HepG2 (cell line): ENCODE results near the gene RTBDN. TPM values are rescaled to one million over a fixed set of nuclear protein-coding genes. Genes with fewer than 3 reads are reported as not detected.

ENCODE experiments used
- GABPA ChIP-seq, 2 experiments: IDR thresholded peaks; 2 replicates each; pipeline ENCODE4 v1.6.1; 2011 to 2016; ENCODE audit warnings: low read depth in 2 of 2, low read length in 1 of 2, missing biosample characterization in 1 of 2, missing genetic modification characterization in 1 of 2
- GLMP ChIP-seq: sonication (generic); formaldehyde crosslinking; IDR thresholded peaks from 2 replicates; pipeline ENCODE4 v1.9.0; 2021; ENCODE audit warnings: missing genetic modification reagents, mild to moderate bottlenecking, borderline replicate concordance
- HNRNPH1 ChIP-seq: fragments of 200-400 bp; formaldehyde crosslinking; optimal IDR thresholded peaks from 2 replicates; pipeline ENCODE3; 2017; ENCODE audit warnings: mild to moderate bottlenecking, low read depth, low read length
- MEIS2 ChIP-seq: sonication (generic); formaldehyde crosslinking; IDR thresholded peaks from 2 replicates; pipeline ENCODE4 v1.9.0; 2021; ENCODE audit warnings: mild to moderate bottlenecking, missing genetic modification reagents
- NCOR1 ChIP-seq: fragments of 200-600 bp; sonication (generic); IDR thresholded peaks from 2 replicates; pipeline ENCODE4 v1.7.0; 2017; ENCODE audit warnings: antibody characterized with exemption, low read length, borderline replicate concordance
- NFYC ChIP-seq: IDR thresholded peaks from 2 replicates; pipeline ENCODE4 v1.6.1; 2016; ENCODE audit warnings: missing genetic modification reagents, missing compliant biosample characterization
- REXO4 ChIP-seq: sonication (generic); formaldehyde crosslinking; IDR thresholded peaks from 2 replicates; pipeline ENCODE4 v1.8.0; 2022; ENCODE audit warnings: missing genetic modification reagents, mild to moderate bottlenecking, borderline replicate concordance
- ZBTB4 ChIP-seq: sonication (generic); formaldehyde crosslinking; IDR thresholded peaks from 2 replicates; pipeline ENCODE4 v1.4.0; 2020; ENCODE audit warnings: missing genetic modification reagents, mild to moderate bottlenecking, borderline replicate concordance
- ZMYM3 ChIP-seq: sonication (generic); formaldehyde crosslinking; IDR thresholded peaks from 2 replicates; pipeline ENCODE4 v1.5.1; 2020; ENCODE audit warnings: mild to moderate bottlenecking, missing genetic modification reagents
- ZNF430 ChIP-seq: sonication (generic); formaldehyde crosslinking; IDR thresholded peaks from 2 replicates; pipeline ENCODE4 v1.9.0; 2021; ENCODE audit warnings: mild to moderate bottlenecking, missing genetic modification reagents
- ZNF460 ChIP-seq: sonication (generic); formaldehyde crosslinking; IDR thresholded peaks from 2 replicates; pipeline ENCODE4 v1.5.1; 2020; ENCODE audit warnings: missing genetic modification reagents, mild to moderate bottlenecking, borderline replicate concordance
- ZNF556 ChIP-seq: sonication (generic); formaldehyde crosslinking; IDR thresholded peaks from 2 replicates; pipeline ENCODE4 v1.4.0; 2020; ENCODE audit warnings: mild to moderate bottlenecking, missing genetic modification reagents, borderline replicate concordance
- ZNF678 ChIP-seq: sonication (generic); formaldehyde crosslinking; IDR thresholded peaks from 2 replicates; pipeline ENCODE4 v1.4.0; 2020; ENCODE audit warnings: mild to moderate bottlenecking, missing genetic modification reagents
- polyA plus RNA-seq, 8 experiments: library from polyadenylated mRNA; depleted of rRNA in 3 of 8; stranded (reverse) in 7 of 8; unstranded in 1 of 8; fragments of >200 nt; fragmentation: Illumina TruSeq in 4 of 8; extraction: Trizol in 4 of 8; gene quantifications; 2 replicates each; pipeline versions ENCODE4 v1.2.1 to v1.2.3, GENCODE V29; 2011 to 2016; ENCODE audit warnings: low read depth in 4 of 8, missing spikeins in 1 of 8, mixed read lengths in 1 of 8; ENCODE audit not compliant: insufficient read depth in 1 of 8
- total RNA-seq, 5 experiments: library from RNA; depleted of rRNA; stranded (reverse); fragments of >200 nt; fragmentation: Illumina TruSeq; extraction: Trizol; gene quantifications; 2 replicates each; pipeline ENCODE4 v1.2.3, GENCODE V29; 2016; ENCODE audit warnings: low read depth in 1 of 5
- TF ChIP-seq, protein P1 (sequence below): sonication (generic); formaldehyde crosslinking; IDR thresholded peaks from 2 replicates; pipeline ENCODE4 v1.4.0; 2020; ENCODE audit warnings: missing genetic modification reagents, borderline replicate concordance
- TF ChIP-seq, protein P2 (sequence below): IDR thresholded peaks from 2 replicates; pipeline ENCODE4 v1.6.1; 2016

The RTBDN gene
- total and polyA plus RNA-seq, 2 of the 13 experiments (the other 11 are each of a cell fraction or from before 2014, with no cell fraction given), result 0.27 to 0.48 TPM

DNA sequence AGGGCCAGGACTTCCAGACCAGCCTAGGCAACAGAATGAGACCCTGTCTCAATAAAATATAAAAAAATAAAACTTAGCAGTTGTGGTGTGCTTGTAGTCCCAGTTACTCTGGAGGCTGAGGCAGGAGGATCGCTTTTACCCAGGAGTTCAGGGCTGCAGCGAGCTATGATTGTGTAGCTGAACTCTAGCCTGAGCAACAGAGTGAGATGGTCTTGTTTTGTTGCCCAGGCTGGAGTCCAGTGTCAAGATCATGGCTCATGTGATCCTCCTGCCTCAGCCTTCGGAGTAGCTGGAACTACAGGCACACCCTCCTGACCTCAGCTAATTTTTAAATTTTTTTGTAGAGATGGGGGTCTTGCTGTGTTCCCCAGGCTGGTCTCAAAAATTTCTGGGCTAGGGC, 47.4 kb downstream of the RTBDN start (continued):
- TF ChIP-seq, protein P1, sequence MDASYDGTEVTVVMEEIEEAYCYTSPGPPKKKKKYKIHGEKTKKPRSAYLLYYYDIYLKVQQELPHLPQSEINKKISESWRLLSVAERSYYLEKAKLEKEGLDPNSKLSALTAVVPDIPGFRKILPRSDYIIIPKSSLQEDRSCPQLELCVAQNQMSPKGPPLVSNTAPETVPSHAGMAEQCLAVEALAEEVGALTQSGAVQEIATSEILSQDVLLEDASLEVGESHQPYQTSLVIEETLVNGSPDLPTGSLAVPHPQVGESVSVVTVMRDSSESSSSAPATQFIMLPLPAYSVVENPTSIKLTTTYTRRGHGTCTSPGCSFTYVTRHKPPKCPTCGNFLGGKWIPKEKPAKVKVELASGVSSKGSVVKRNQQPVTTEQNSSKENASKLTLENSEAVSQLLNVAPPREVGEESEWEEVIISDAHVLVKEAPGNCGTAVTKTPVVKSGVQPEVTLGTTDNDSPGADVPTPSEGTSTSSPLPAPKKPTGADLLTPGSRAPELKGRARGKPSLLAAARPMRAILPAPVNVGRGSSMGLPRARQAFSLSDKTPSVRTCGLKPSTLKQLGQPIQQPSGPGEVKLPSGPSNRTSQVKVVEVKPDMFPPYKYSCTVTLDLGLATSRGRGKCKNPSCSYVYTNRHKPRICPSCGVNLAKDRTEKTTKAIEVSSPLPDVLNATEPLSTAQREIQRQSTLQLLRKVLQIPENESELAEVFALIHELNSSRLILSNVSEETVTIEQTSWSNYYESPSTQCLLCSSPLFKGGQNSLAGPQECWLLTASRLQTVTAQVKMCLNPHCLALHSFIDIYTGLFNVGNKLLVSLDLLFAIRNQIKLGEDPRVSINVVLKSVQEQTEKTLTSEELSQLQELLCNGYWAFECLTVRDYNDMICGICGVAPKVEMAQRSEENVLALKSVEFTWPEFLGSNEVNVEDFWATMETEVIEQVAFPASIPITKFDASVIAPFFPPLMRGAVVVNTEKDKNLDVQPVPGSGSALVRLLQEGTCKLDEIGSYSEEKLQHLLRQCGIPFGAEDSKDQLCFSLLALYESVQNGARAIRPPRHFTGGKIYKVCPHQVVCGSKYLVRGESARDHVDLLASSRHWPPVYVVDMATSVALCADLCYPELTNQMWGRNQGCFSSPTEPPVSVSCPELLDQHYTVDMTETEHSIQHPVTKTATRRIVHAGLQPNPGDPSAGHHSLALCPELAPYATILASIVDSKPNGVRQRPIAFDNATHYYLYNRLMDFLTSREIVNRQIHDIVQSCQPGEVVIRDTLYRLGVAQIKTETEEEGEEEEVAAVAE (CRISPR knock-in tag), result no peak
- TF ChIP-seq REXO4 (no peak), MEIS2 (no peak), ZNF556 (CRISPR knock-in tag) (no peak), GABPA (IDR thresholded peaks at IDR 0.05; ENCODE audit: low read depth, low read length) (no peak), GABPA (CRISPR knock-in tag; IDR thresholded peaks at IDR 0.05; ENCODE audit: low read depth) (no peak), ZMYM3 (CRISPR knock-in tag) (peak; percentile 51; the same call in 1 of the 2 replicates), HNRNPH1 (no peak), ZNF460 (0 out of 2 replicates have a peak, but pooled peaks have one; percentile 23), NCOR1 (no peak), ZBTB4 (no peak), ZNF430 (no peak), NFYC (CRISPR knock-in tag) (no peak), ZNF678 (no peak), GLMP (CRISPR knock-in tag) (no peak)
- TF ChIP-seq, protein P2, sequence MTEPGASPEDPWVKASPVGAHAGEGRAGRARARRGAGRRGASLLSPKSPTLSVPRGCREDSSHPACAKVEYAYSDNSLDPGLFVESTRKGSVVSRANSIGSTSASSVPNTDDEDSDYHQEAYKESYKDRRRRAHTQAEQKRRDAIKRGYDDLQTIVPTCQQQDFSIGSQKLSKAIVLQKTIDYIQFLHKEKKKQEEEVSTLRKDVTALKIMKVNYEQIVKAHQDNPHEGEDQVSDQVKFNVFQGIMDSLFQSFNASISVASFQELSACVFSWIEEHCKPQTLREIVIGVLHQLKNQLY, result no peak
